ENCODE results near the gene SETD4. TPM values are rescaled to one million over a fixed set of nuclear protein-coding genes. Genes with fewer than 3 reads are reported as not detected.

The SETD4 gene
- total and polyA plus RNA-seq, 4 donors = 2.9 to 12.0 (median 6.8) TPM

- Histone ChIP-seq H3K9me3 (ENCODE audit: control insufficient read depth in 4 of 4, low read length in 3 of 4) (peaks cover 0 to 3% (median 0%) of the 10 kb centered on the region in 4 donors), H3K4me1 (ENCODE audit: control insufficient read depth in 4 of 4, insufficient read depth in 4 of 4, low read length in 3 of 4) (no peaks in the 10 kb centered on the region), H3K27me3 (ENCODE audit: control insufficient read depth in 4 of 4, insufficient read depth in 4 of 4, low read length in 3 of 4) (no peaks in the 10 kb centered on the region), H3K9ac (ENCODE audit: low read depth in 1 of 2, low read length in 2 of 2) (no peak overlapping the region), H3K4me3 (ENCODE audit: low read depth in 1 of 3, low read length in 3 of 3) (no peak overlapping the region), H3K27ac (ENCODE audit: low read depth in 1 of 2, low read length in 2 of 2) (no peak overlapping the region), H3K36me3 (ENCODE audit: control insufficient read depth in 4 of 4, insufficient read depth in 3 of 4, low read depth in 1 of 4, low read length in 3 of 4) (no peaks in the 10 kb centered on the region)
- 84% methylated on average over 1 of the region's 1 CpG for WGBS
- no peak for TF ChIP-seq HNF4A (conservative IDR thresholded peaks at IDR 0.05)
- no peak for TF ChIP-seq TAF1 (conservative IDR thresholded peaks at IDR 0.05)
- TF ChIP-seq MAX (IDR thresholded peaks at IDR 0.05) = no peak
- TF ChIP-seq HNF4G (IDR thresholded peaks at IDR 0.05) = no peak
- no peak for TF ChIP-seq JUND (IDR thresholded peaks at IDR 0.05)
- TF ChIP-seq GABPA (IDR thresholded peaks at IDR 0.05 in 1 of 2, conservative IDR thresholded peaks at IDR 0.05 in 1 of 2) = no peak
- TF ChIP-seq RAD21 (IDR thresholded peaks at IDR 0.05) = no peak
- no peak for TF ChIP-seq ATF3 (IDR thresholded peaks at IDR 0.05)
- no peak for TF ChIP-seq RXRA (IDR thresholded peaks at IDR 0.05)
- TF ChIP-seq FOXA1 (IDR thresholded peaks at IDR 0.05) = no peak
- no peak for TF ChIP-seq ZBTB33 (IDR thresholded peaks at IDR 0.05)
- no peak for DNase-seq (ENCODE audit: low spot score)
These were observed 36.3 kb upstream of the SETD4 start for GRCh38 chr21:36096398-36097290.

- peaks cover 0 to 3% (median 0%) of the 10 kb centered on the region in 4 donors for H3K9me3 ChIP-seq (ENCODE audit: control insufficient read depth in 4 of 4, low read length in 3 of 4)
- WGBS = 94% methylated on average over 1 of the region's 1 CpG
- H3K27ac ChIP-seq (ENCODE audit: low read depth in 1 of 2, low read length in 2 of 2) = no peak overlapping the region
- no peak for DNase-seq (ENCODE audit: low spot score)
- H3K27me3 ChIP-seq (ENCODE audit: control insufficient read depth in 4 of 4, insufficient read depth in 4 of 4, low read length in 3 of 4) = no peaks in the 10 kb centered on the region
- no peaks in the 10 kb centered on the region for H3K4me1 ChIP-seq (ENCODE audit: control insufficient read depth in 4 of 4, insufficient read depth in 4 of 4, low read length in 3 of 4)
- H3K4me3 ChIP-seq (ENCODE audit: low read depth in 1 of 3, low read length in 3 of 3) = no peak overlapping the region
- no peaks in the 10 kb centered on the region for H3K36me3 ChIP-seq (ENCODE audit: control insufficient read depth in 4 of 4, insufficient read depth in 3 of 4, low read depth in 1 of 4, low read length in 3 of 4)
- H3K9ac ChIP-seq (ENCODE audit: low read depth in 1 of 2, low read length in 2 of 2) = no peak overlapping the region
- no peak for TF ChIP-seq GABPA (IDR thresholded peaks at IDR 0.05 in 1 of 2, conservative IDR thresholded peaks at IDR 0.05 in 1 of 2)
- no peak for TF ChIP-seq CTCF (IDR thresholded peaks at IDR 0.05; ENCODE audit: low read depth, low read length, missing input control)
- no peak for TF ChIP-seq MAX (IDR thresholded peaks at IDR 0.05)
- TF ChIP-seq REST (IDR thresholded peaks at IDR 0.05) = no peak
- no peak for TF ChIP-seq ZBTB33 (IDR thresholded peaks at IDR 0.05)
- no peak for TF ChIP-seq NR2F2 (IDR thresholded peaks at IDR 0.05)
- TF ChIP-seq FOXA2 (IDR thresholded peaks at IDR 0.05) = no peak
- no peak for TF ChIP-seq SP1 (IDR thresholded peaks at IDR 0.05)
- no peak for TF ChIP-seq FOXA1 (IDR thresholded peaks at IDR 0.05)
- no peak for TF ChIP-seq HNF4G (IDR thresholded peaks at IDR 0.05)
- no peak for TF ChIP-seq HNF4A (conservative IDR thresholded peaks at IDR 0.05)
- no peak for TF ChIP-seq EGR1 (IDR thresholded peaks at IDR 0.05; ENCODE audit: low read depth in 2 of 2)
- no peak for TF ChIP-seq TAF1 (conservative IDR thresholded peaks at IDR 0.05)
- no peak for TF ChIP-seq YY1 (IDR thresholded peaks at IDR 0.05)
- TF ChIP-seq RXRA (IDR thresholded peaks at IDR 0.05) = no peak
- no peak for TF ChIP-seq JUND (IDR thresholded peaks at IDR 0.05)
These were observed 33.2 kb upstream of the SETD4 start for GRCh38 chr21:36093512-36093911.

All from liver (tissue), 9 donors.